D721Med (cell line): ENCODE data around the gene DAPK3.

Source experiments
- DNase-seq: peaks from one replicate; pipeline ENCODE4 v3.0.0; 2011; ENCODE audit warnings: low spot score; ENCODE audit not compliant: insufficient read length
- FAIRE-seq: peaks from 2 replicates; lab custom pipeline; 2011; peaks lifted over from hg19 to GRCh38; lab: Jason Lieb, UNC
- TF ChIP-seq, protein P1 (sequence below): IDR thresholded peaks from 2 replicates; pipeline ENCODE4 v1.5.1; 2012; ENCODE audit warnings: mild to moderate bottlenecking, control low read depth; ENCODE audit not compliant: insufficient read depth; ENCODE audit errors: missing control alignments

Gene DAPK3

DNA sequence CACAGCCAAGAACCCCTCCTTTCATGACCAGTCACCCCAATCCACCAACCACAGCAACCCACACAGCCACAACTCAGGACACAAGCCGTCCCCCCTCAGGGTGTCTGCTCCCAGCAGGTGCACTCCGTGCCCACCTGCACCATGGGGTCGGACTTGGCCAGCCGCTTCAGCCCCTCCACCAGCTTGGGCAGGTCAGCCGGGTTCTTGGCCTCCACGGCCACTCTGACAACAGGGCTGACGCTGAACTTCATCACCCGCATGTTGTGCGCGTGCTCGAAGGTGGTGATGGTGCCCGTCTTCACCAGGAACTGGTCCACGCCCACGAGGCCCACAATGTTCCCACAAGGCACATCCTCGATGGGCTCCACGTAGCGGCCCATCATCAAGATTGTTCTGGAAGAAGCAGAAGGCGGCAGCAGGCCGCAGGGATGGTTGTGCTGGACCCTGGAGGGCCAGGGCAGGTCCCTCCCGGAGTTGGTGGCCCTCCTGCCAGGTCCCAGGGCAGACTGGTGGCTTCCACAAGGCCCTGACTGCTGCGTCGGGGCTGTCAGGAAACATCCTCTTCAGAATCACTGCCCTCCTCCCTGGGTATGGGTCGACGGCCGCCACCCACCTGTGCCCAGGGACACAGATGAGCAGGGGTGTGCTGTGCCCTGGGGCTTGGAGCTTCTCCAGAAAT is 8.9 kb upstream of the DAPK3 start:
- DNase-seq (peak; percentile 17), FAIRE-seq (no peak)
- TF ChIP-seq, protein P1, sequence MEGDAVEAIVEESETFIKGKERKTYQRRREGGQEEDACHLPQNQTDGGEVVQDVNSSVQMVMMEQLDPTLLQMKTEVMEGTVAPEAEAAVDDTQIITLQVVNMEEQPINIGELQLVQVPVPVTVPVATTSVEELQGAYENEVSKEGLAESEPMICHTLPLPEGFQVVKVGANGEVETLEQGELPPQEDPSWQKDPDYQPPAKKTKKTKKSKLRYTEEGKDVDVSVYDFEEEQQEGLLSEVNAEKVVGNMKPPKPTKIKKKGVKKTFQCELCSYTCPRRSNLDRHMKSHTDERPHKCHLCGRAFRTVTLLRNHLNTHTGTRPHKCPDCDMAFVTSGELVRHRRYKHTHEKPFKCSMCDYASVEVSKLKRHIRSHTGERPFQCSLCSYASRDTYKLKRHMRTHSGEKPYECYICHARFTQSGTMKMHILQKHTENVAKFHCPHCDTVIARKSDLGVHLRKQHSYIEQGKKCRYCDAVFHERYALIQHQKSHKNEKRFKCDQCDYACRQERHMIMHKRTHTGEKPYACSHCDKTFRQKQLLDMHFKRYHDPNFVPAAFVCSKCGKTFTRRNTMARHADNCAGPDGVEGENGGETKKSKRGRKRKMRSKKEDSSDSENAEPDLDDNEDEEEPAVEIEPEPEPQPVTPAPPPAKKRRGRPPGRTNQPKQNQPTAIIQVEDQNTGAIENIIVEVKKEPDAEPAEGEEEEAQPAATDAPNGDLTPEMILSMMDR: no peak

- DNase-seq (peak; percentile 10), FAIRE-seq (no peak)
- TF ChIP-seq, protein P1: no peak
Observed at GRCh38 chr19:3979289-3979673, 8.4 kb upstream of the DAPK3 start.

DNA sequence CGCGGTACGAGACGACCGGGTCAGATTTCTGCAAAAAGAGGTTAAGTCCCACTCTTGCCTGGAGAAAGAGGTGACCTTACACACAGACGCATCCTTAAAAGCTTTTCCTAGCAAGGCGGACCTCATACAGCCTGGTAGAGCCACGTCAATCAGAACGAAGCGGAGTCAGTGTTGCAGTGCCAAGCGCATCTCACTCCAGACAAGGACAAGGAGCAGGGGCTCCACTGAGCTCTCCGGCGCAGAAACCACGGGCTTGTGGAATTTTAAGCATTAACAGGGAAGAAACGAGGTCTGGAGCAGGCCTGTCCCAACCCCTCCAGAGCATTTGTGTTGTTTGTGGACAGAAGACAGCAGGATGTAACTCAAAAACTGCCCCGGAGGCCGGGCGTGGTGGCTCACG is 7.2 kb upstream of the DAPK3 start:
- FAIRE-seq (no peak), DNase-seq (no peak)
- TF ChIP-seq, protein P1: no peak

GRCh38 chr19:3977242-3978143 is 6.6 kb upstream of the DAPK3 start:
- DNase-seq (no peak), FAIRE-seq (no peak)
- TF ChIP-seq, protein P1: no peak

GRCh38 chr19:3976495-3977241 is 5.8 kb upstream of the DAPK3 start:
- FAIRE-seq: no peak
- TF ChIP-seq, protein P1: no peak
- no peak for DNase-seq

DNA sequence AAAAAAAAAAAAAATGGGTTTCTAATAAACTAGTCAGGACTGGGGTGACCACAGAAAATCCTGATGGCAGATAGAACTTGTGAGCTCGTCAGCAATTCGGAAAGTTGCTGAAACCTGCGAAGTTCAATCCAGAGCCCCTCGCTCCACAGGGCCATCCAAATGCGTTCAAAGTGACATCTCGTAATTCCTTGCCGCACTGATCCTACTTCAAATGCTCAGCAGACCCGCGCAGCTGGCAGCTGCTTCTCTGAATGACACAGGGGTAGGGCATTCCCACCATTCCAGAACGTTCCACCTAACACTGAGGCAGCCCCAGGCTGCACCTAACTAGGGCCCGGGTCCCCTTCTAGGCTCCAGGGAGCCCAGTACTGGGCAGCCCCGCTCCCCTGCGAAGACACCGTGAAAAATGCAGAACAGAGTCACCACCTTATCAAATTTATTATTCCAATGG is 4.8 kb upstream of the DAPK3 start:
- no peak for DNase-seq
- TF ChIP-seq, protein P1: no peak
- no peak for FAIRE-seq
